HG02588 (cell line): ENCODE measurements around the gene ANAPC2.

Source experiments
- ATAC-seq: cut with Tn5 transposase; IDR thresholded peaks from one replicate; pipeline ENCODE4 v1.9.1; 2021; ENCODE audit warnings: mild to moderate bottlenecking, moderate library complexity; ENCODE audit not compliant: unreplicated experiment

ANAPC2 gene

DNA sequence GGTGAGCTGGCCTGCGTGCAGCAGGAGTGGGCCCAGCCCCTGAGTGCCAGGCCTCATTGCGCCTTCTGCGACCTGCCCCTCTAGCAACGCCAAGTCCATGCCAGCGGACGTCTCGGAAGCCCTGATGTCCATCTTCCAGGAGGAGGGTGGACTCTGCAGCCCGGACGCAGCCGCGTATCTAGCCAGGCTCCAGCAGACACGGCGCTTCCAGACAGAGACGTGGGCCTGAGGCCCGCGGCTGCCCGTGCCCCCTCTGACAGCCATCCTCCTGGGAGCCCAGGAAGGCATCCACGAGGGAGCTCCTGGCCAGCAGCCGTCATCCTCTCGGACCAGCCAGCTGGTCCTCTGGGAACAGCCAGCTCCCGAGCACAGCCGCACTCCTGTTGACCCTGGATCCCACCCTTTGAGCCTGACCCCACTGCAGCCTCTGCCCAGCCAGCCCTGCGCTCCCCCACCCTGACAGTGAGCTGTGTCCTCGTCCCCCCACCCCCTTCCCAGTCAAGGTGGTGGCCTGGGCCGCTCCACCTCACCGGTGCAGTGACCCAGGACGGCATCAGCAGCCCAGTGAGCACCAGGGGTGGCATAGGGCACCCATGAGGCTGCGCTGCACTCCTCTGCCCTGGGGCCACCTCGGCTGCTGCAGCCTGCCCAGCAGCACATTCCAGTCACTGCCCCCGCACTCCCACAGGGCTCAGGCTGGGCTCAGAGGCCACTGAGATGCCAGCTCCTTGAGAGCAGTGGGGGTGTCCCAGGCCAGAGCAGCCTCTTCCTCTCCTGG lies 28.0 kb upstream of the ANAPC2 start:
- no peak for ATAC-seq

- no peak for ATAC-seq
Measured at GRCh38 chr9:137215196-137215986, 27.0 kb upstream of the ANAPC2 start.

DNA sequence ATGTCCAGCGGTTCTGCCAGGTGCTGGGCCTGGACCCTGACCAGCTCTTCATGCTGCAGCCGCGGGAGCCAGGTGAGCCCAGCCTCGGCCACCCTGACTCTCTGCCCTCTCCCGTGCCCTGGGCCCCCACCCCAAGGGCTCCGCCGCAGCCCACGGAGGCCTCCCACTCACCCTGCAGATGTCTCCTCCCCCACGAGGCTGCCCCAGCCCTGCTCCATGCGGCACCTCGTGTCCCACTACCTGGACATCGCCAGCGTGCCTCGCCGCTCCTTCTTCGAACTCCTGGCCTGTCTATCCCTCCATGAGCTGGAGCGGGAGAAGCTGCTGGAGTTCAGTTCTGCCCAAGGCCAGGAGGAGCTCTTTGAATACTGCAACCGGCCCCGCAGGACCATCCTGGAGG lies 26.3 kb upstream of the ANAPC2 start:
- ATAC-seq, result no peak

DNA sequence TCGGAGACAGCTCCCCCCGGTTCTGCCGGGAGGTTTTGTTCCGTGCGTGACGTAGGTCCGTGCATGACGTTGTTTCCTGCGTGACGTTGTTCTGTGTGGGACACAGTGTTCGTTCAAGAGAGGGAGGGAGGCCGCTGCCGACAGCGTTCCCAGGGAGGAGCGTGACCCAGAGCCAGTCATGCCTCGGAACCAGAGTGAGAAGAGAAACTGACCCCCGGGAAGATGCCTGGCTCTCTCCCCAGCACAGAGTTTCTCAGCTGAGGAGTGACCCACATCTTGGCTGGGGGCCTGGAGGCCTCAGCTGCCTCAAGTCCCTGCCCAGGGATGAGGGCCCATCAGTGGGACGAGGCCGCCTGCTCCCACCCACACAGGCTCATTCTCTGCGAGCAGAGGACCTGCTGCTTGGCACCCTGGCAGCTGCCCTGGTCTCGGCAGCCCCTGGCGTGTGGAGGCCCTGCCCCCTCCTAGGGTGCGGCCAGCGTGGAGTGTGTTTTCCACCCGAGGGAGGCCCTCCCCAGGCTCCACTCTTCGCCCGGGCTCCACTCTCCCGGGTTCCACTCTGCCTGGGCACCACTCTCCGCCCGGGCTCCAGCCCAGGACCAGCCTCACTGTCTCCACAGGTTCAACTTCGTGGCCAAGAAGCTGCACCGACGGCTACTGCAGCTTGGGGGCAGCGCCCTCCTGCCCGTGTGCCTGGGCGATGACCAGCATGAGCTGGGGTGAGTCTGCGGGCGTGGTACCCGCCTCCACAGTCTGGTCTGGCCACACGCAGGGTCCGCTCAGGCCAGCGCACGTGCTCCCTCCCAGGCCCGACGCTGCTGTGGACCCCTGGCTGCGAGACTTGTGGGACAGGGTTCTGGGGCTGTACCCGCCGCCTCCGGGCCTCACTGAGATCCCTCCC lies 25.1 kb upstream of the ANAPC2 start:
- ATAC-seq, result no peak

DNA sequence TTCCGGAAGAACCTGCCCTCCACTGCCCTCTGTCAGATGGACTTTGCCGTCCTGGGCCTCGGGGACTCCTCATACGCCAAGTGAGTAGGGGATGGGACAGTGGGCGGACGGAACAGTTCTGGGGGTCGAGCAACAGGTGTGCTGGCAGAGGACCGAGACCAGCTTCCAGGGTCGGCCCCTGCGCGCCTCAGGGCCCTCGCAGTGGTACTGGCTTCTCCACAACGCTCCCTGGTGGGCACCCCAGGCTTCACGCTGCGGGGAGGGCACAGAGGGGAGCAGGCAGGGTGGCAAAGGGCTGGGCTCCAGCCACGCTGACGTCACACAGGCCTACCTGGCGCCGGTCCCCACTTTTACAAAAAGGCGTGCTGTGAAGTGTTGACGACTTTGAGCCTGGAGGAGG lies 24.2 kb upstream of the ANAPC2 start:
- no peak for ATAC-seq

GRCh38 chr9:137211532-137211931 lies 23.2 kb upstream of the ANAPC2 start:
- no peak for ATAC-seq

GRCh38 chr9:137206602-137207001 lies 18.2 kb upstream of the ANAPC2 start:
- ATAC-seq, result no peak

- peak; percentile 52 for ATAC-seq
Measured at GRCh38 chr9:137205126-137206069, 17.0 kb upstream of the ANAPC2 start, which contains the start of the genes NDOR1 and TMEM203. Gene NDOR1, plus strand, starts transcription at chr9:137205700. Its CDS starts 78 bp downstream, at chr9:137205778. Gene TMEM203, minus strand, starts transcription at chr9:137205648. Its CDS starts 234 bp downstream, at chr9:137205414.

DNA sequence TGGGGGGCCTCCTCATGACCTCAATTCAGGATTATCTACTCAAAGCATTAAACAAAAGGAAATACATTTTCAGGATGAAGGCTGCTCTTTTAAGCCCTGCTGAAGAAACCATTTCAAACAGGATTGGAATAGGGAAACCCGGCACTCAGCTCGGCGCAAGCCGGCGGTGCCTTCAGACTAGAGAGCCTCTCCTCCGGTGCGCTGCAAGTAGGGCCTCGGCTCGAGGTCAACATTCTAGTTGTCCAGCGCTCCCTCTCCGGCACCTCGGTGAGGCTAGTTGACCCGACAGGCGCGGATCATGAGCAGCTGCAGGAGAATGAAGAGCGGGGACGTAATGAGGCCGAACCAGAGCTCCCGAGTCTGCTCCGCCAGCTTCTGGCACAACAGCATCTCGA lies 16.4 kb upstream of the ANAPC2 start:
- no peak for ATAC-seq

GRCh38 chr9:137202966-137203365 lies 14.6 kb upstream of the ANAPC2 start:
- ATAC-seq, result no peak

DNA sequence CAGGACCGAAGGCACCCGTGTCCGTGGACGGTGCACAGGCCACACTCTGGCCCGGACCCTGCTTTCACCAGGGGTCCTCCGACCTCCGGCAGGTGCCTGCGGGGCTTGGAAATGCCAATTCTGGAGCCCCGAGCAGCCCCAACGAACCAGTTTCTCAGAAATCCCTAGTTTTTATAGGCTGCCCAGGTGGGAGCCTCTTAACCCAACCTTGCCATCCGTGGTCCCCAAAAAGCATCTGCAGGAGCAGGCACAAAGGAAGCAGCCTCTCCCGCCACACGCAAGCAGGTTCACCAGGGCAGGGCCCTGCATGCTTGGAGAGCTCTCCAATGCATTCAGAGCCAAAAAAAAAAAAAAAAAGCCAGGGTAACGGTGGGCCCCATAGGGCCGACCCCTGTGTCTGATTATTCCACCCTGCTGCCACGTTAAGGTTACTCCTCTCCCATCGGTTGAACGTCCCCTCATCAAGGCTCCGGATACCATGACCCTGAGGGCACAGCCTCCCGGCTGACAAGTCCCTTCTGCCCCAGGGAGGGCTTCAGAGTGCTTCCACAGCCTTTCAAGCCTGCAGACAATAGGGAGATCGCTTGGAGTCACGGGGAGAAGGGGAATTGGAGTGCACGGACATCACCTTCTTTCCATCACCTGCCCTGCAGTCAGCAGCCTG lies 13.0 kb upstream of the ANAPC2 start:
- ATAC-seq, result no peak

GRCh38 chr9:137200311-137201204 lies 12.2 kb upstream of the ANAPC2 start, which contains the start of gene TPRN:
Gene TPRN, minus strand, starts transcription at chr9:137200741. Its CDS starts 30 bp downstream, at chr9:137200711.
- peak; percentile 75 for ATAC-seq

GRCh38 chr9:137199411-137200121 lies 11.2 kb upstream of the ANAPC2 start:
- ATAC-seq, result no peak

- no peak for ATAC-seq
Measured at GRCh38 chr9:137198902-137199283, 10.5 kb upstream of the ANAPC2 start.

DNA sequence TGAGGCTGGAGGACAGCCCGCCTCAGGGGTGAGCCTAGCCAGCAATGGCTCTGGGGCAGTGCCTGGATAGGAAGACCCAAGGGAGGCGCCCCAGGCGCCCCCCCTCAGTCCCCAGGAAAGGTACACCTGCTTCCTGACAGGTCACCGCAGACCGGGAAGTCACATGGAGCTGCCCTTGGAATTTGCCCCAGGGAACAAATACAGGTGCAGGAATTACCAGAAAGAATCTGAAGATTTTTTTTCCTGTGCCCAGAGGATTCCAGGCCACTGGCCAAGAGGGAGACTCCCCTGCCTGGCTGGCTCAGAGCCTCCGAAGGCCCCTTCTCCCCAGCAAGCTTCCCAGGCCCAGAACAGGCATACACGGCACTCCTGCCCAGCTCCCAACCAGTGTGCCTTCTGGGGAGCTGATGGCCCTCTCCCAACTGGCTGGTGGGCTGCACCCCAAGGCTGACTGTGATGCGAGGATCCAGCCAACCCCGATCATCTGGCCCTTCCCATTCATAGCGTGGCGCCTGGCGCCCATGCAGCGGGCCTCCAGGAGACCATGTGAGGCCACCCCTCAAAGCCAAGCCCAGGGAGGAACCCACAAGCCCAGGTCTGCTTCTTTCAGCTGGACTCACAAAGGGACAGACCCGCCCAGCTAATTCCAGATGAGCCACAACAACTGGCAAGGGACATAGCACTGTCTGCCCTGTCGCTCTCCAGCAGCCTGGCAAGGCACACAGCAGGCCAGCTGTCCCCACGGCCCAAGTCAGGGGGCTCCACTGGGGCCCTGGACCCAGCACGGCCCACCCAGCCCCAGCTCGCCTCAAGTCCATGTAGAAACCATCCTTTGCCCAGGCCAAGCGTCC lies 9.9 kb upstream of the ANAPC2 start:
- ATAC-seq, result no peak

GRCh38 chr9:137195525-137196220 lies 7.3 kb upstream of the ANAPC2 start:
- ATAC-seq, result no peak
